Lower leg skin (tissue), 3 donors: ENCODE data around the gene WDR81.

Source experiments
- POLR2A ChIP-seq, 2 donors: fragments of 450-650 bp; IDR thresholded peaks; one replicate each; pipeline ENCODE4 v1.6.1; 2016 to 2017; ENCODE audit warnings: antibody characterized with exemption in 2 of 2, mild to moderate bottlenecking in 1 of 2, moderate library complexity in 1 of 2
- TF ChIP-seq, protein P1 (sequence below), 3 donors: fragments of 450-650 bp; IDR thresholded peaks; one replicate each; pipeline ENCODE4 v1.5.1; 2016; ENCODE audit warnings: antibody characterized with exemption in 3 of 3, mild to moderate bottlenecking in 3 of 3, moderate library complexity in 2 of 3

GRCh38 chr17:1736348-1737281 lies 12.1 kb downstream of the WDR81 start:
- TF ChIP-seq, protein P1, sequence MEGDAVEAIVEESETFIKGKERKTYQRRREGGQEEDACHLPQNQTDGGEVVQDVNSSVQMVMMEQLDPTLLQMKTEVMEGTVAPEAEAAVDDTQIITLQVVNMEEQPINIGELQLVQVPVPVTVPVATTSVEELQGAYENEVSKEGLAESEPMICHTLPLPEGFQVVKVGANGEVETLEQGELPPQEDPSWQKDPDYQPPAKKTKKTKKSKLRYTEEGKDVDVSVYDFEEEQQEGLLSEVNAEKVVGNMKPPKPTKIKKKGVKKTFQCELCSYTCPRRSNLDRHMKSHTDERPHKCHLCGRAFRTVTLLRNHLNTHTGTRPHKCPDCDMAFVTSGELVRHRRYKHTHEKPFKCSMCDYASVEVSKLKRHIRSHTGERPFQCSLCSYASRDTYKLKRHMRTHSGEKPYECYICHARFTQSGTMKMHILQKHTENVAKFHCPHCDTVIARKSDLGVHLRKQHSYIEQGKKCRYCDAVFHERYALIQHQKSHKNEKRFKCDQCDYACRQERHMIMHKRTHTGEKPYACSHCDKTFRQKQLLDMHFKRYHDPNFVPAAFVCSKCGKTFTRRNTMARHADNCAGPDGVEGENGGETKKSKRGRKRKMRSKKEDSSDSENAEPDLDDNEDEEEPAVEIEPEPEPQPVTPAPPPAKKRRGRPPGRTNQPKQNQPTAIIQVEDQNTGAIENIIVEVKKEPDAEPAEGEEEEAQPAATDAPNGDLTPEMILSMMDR (IDR thresholded peaks at IDR 0.05) = peak in 1 of 3 donors; percentile 63
- TF ChIP-seq POLR2A (IDR thresholded peaks at IDR 0.05) = no peak
